ENCODE measurements around the gene TNS1. TPM values are rescaled to one million over a fixed set of nuclear protein-coding genes. Genes with fewer than 3 reads are reported as not detected.

TNS1 gene
- total RNA-seq, 2 donors from 2014 or later = 0.80 to 16.8 TPM

DNA sequence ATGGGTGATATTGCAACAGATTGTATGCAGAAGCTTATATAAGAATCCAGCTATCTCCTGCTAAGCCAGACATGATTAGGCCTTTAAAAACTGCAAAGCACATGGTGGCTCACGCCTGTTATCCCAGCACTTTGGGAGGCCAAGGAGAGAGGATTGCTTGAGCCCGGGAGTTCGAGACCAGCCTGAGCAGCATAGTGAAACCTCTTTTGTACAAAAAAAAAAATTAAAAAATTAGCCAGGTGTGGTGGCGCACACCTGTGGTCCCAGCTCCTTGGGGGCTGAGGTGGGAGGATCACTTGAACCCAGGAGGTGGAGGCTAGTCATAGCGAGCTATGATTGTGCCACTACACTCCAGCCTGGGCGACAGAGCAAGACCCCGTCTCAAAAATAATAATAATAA lies 204.6 kb downstream of the TNS1 start:
- H3K4me1 Mint-ChIP-seq = peaks cover 6% of the 10 kb centered on the region
- ATAC-seq = no peak
- H3K27ac Mint-ChIP-seq = no peak overlapping the region
- DNase-seq = no peak
- H3K9me3 ChIP-seq (ENCODE audit: control insufficient read depth, low read length, poor library complexity, severe bottlenecking) = no peaks in the 10 kb centered on the region
- no peaks in the 10 kb centered on the region for H3K36me3 Mint-ChIP-seq (ENCODE audit: low read depth)
- H3K27me3 Mint-ChIP-seq = no peaks in the 10 kb centered on the region
- no peak overlapping the region for H3K4me3 Mint-ChIP-seq

DNA sequence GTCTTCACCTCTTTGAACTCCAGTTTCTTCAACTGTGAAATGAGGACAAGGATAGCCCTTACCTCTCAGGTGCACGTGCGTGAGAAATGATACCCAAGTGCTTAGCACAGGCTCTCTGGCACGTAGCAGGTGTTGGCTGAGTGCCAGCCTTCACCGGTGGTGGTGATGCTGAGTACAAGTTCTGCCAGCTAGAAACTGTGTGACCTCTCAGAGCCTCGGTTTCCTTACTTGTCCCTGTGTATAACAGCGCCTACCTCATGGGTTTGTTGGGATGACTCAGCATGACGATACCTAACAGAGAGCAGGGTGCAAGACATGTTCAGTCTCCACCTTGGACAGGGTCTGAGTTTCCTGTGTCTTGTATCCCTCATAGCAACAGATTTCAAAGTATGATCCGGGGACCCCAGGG lies 205.1 kb downstream of the TNS1 start:
- DNase-seq (no peak), ATAC-seq (no peak)
- Mint-ChIP-seq H3K27me3 (no peaks in the 10 kb centered on the region), H3K27ac (no peak overlapping the region), H3K4me3 (no peak overlapping the region), H3K36me3 (ENCODE audit: low read depth) (no peaks in the 10 kb centered on the region), H3K4me1 (peaks cover 6% of the 10 kb centered on the region)
- no peaks in the 10 kb centered on the region for H3K9me3 ChIP-seq (ENCODE audit: control insufficient read depth, low read length, poor library complexity, severe bottlenecking)

DNA sequence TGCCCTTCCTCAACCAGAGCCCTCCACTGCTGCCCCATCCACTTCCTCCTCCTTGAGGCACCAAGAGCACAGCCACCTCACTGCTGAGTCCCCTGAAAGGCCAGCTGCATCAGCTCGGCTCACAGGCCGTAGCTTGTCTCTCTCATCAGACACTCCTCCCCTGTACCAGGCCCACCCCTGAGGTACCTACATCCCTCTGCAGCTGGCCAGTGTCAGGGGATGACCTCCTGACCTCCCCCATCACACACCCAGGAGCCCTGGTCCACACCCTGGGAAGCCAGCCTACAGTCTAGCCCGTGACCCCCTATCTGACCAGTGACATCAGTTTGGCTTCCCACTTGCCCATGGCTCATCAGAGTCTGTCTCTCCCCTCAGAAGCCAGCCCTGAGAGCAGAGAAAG lies 205.6 kb downstream of the TNS1 start:
- no peak overlapping the region for H3K27ac Mint-ChIP-seq
- no peak for DNase-seq
- H3K4me1 Mint-ChIP-seq = peaks cover 6% of the 10 kb centered on the region
- ATAC-seq = no peak
- no peaks in the 10 kb centered on the region for H3K36me3 Mint-ChIP-seq (ENCODE audit: low read depth)
- H3K9me3 ChIP-seq (ENCODE audit: control insufficient read depth, low read length, poor library complexity, severe bottlenecking) = no peaks in the 10 kb centered on the region
- no peak overlapping the region for H3K4me3 Mint-ChIP-seq
- H3K27me3 Mint-ChIP-seq = no peaks in the 10 kb centered on the region

GRCh38 chr2:217795706-217796465 lies 206.9 kb downstream of the TNS1 start:
- no peaks in the 10 kb centered on the region for H3K27me3 Mint-ChIP-seq

DNA sequence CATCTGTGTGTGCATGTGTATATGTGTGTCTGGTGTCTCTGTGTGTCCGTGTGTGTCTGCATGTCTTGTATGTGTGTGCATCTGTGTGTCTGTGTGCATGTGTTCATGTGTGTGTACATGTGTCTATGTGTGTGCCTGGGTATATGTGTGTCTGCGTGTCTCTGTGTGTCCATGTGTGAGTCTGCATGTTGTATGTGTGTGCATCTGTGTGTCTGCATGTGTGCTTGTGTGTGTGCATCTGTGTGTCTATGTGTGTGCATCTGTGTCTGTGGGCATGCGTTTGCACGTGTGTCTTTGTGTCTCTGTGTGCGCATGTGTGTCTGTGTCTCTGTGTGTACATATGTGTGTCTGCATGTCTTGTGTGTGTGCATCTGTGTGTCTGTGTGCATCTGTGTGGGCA lies 207.7 kb downstream of the TNS1 start:
- H3K4me1 Mint-ChIP-seq = peaks cover 14% of the 10 kb centered on the region
- no peak overlapping the region for H3K4me3 Mint-ChIP-seq
- DNase-seq (no peak), ATAC-seq (no peak)
- H3K27ac Mint-ChIP-seq = no peak overlapping the region
- H3K36me3 Mint-ChIP-seq (ENCODE audit: low read depth) = no peaks in the 10 kb centered on the region
- H3K9me3 ChIP-seq (ENCODE audit: control insufficient read depth, low read length, poor library complexity, severe bottlenecking) = no peaks in the 10 kb centered on the region
- no peaks in the 10 kb centered on the region for H3K27me3 Mint-ChIP-seq

More at GRCh38 chr2:217795706-217796465, 206.9 kb downstream of the TNS1 start:
- Mint-ChIP-seq H3K36me3 (ENCODE audit: low read depth) (no peaks in the 10 kb centered on the region), H3K4me1 (peaks cover 6% of the 10 kb centered on the region), H3K27ac (no peak overlapping the region), H3K4me3 (no peak overlapping the region)
- DNase-seq (no peak), ATAC-seq (no peak)
- H3K9me3 ChIP-seq (ENCODE audit: control insufficient read depth, low read length, poor library complexity, severe bottlenecking) = no peaks in the 10 kb centered on the region

DNA sequence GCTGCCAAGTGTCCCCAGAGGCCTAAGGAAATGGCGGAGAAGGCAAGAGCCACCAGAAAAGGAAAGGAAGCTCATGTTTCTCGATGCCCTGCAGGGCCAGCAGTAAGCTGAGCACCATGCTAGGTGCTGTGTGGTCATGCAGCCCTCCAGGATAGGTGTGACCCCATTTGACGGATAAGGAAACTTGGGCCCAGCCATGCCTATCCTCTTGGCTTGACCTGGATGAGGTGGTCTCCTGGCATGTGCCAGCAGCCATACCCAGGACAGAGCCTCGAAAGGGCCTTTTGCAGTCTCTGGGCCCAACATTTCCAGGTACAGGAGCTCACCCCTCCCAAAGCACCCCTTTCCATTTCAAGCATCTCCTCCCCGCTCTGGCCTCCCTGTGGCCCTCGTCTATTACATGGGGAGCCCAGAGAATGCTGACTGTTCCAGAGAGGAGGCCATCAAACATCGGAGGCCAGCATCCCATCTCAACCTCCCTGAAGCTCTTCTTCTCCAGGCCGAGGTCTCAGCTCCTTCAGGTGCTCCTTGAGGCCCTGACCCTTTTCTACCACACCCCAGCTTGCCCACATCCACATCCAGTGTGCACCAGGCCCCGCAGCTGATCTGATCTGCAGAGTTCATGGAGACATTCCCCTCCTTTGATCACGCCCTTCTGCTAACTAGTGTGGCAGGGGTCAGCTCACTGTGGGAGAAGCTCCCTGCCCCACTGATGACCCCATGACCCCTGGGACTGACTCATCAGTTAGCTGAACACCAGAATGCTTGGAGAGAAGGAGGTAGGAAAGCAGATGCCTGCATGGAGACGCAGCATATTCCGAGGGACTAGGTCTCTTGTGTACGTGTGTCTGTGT lies 208.4 kb downstream of the TNS1 start:
- no peaks in the 10 kb centered on the region for H3K36me3 Mint-ChIP-seq (ENCODE audit: low read depth)
- H3K4me1 Mint-ChIP-seq = peaks cover 14% of the 10 kb centered on the region
- H3K9me3 ChIP-seq (ENCODE audit: control insufficient read depth, low read length, poor library complexity, severe bottlenecking) = no peaks in the 10 kb centered on the region
- no peak overlapping the region for H3K27ac Mint-ChIP-seq
- H3K4me3 Mint-ChIP-seq = no peak overlapping the region
- ATAC-seq (no peak), DNase-seq (no peak)
- no peaks in the 10 kb centered on the region for H3K27me3 Mint-ChIP-seq

GRCh38 chr2:217793566-217794132 lies 209.1 kb downstream of the TNS1 start:
- H3K9me3 ChIP-seq (ENCODE audit: control insufficient read depth, low read length, poor library complexity, severe bottlenecking) = no peaks in the 10 kb centered on the region
- no peaks in the 10 kb centered on the region for H3K36me3 Mint-ChIP-seq (ENCODE audit: low read depth)
- no peak for DNase-seq
- ATAC-seq = no peak
- H3K27ac Mint-ChIP-seq = peak overlapping the region; percentile 47
- H3K4me3 Mint-ChIP-seq = no peak overlapping the region
- peaks cover 15% of the 10 kb centered on the region for H3K4me1 Mint-ChIP-seq
- no peaks in the 10 kb centered on the region for H3K27me3 Mint-ChIP-seq

GRCh38 chr2:217792626-217793527 lies 209.9 kb downstream of the TNS1 start:
- Mint-ChIP-seq H3K4me3 (no peak overlapping the region), H3K27me3 (no peaks in the 10 kb centered on the region), H3K4me1 (peaks cover 17% of the 10 kb centered on the region), H3K27ac (peak overlapping the region; percentile 47), H3K36me3 (ENCODE audit: low read depth) (no peaks in the 10 kb centered on the region)
- DNase-seq (no peak), ATAC-seq (no peak)
- no peaks in the 10 kb centered on the region for H3K9me3 ChIP-seq (ENCODE audit: control insufficient read depth, low read length, poor library complexity, severe bottlenecking)

GRCh38 chr2:217791551-217791950 lies 211.2 kb downstream of the TNS1 start:
- no peak overlapping the region for H3K4me3 Mint-ChIP-seq
- H3K9me3 ChIP-seq (ENCODE audit: control insufficient read depth, low read length, poor library complexity, severe bottlenecking) = no peaks in the 10 kb centered on the region
- H3K27me3 Mint-ChIP-seq = no peaks in the 10 kb centered on the region
- no peak for ATAC-seq
- peak overlapping the region; percentile 47 for H3K27ac Mint-ChIP-seq
- no peaks in the 10 kb centered on the region for H3K36me3 Mint-ChIP-seq (ENCODE audit: low read depth)
- no peak for DNase-seq
- H3K4me1 Mint-ChIP-seq = peaks cover 17% of the 10 kb centered on the region

GRCh38 chr2:217790681-217791392 lies 212.0 kb downstream of the TNS1 start:
- Mint-ChIP-seq H3K27ac (peak overlapping the region; percentile 84), H3K4me1 (peaks cover 20% of the 10 kb centered on the region), H3K4me3 (peak overlapping the region; percentile 90), H3K27me3 (no peaks in the 10 kb centered on the region), H3K36me3 (ENCODE audit: low read depth) (no peaks in the 10 kb centered on the region)
- no peak for DNase-seq
- no peaks in the 10 kb centered on the region for H3K9me3 ChIP-seq (ENCODE audit: control insufficient read depth, low read length, poor library complexity, severe bottlenecking)
- no peak for ATAC-seq

GRCh38 chr2:217790195-217790594 lies 212.6 kb downstream of the TNS1 start:
- ATAC-seq = peak; percentile 79
- no peak for DNase-seq
- H3K27me3 Mint-ChIP-seq = no peaks in the 10 kb centered on the region
- H3K27ac Mint-ChIP-seq = peak overlapping the region; percentile 84
- peak overlapping the region; percentile 90 for H3K4me3 Mint-ChIP-seq
- no peaks in the 10 kb centered on the region for H3K9me3 ChIP-seq (ENCODE audit: control insufficient read depth, low read length, poor library complexity, severe bottlenecking)
- H3K36me3 Mint-ChIP-seq (ENCODE audit: low read depth) = no peaks in the 10 kb centered on the region
- peaks cover 24% of the 10 kb centered on the region for H3K4me1 Mint-ChIP-seq

GRCh38 chr2:217789736-217790181 lies 213.0 kb downstream of the TNS1 start:
- Mint-ChIP-seq H3K4me3 (peak overlapping the region; percentile 90), H3K27me3 (no peaks in the 10 kb centered on the region), H3K4me1 (peaks cover 24% of the 10 kb centered on the region), H3K27ac (peak overlapping the region; percentile 84), H3K36me3 (ENCODE audit: low read depth) (no peaks in the 10 kb centered on the region)
- DNase-seq (no peak), ATAC-seq (peak; percentile 44)
- no peaks in the 10 kb centered on the region for H3K9me3 ChIP-seq (ENCODE audit: control insufficient read depth, low read length, poor library complexity, severe bottlenecking)
